Right atrium auricular region (tissue), 2 donors: ENCODE results near the gene NUMB. TPM values are rescaled to one million over a fixed set of nuclear protein-coding genes. Genes with fewer than 3 reads are reported as not detected.

Experiments used
- DNase-seq: peaks from one replicate; pipeline ENCODE4 v3.0.0-alpha.2; 2019; ENCODE audit warnings: low spot score
- H3K27ac ChIP-seq, 2 donors: fragments of 200-600 bp; sonication (generic); 1 replicate in 1 of 2; 2 replicates in 1 of 2; pipeline ENCODE4 v1.5.1; 2016 to 2019
- H3K27me3 ChIP-seq, 2 donors: fragments of 200-600 bp; sonication (generic); one replicate each; pipeline versions ENCODE4 v1.5.1 to v1.6.0; 2017 to 2019
- H3K36me3 ChIP-seq: fragments of 200-600 bp; sonication (generic); one replicate; pipeline ENCODE4 v1.5.1; 2016
- H3K4me1 ChIP-seq, 2 donors: fragments of 200-600 bp; sonication (generic); one replicate each; pipeline versions ENCODE4 v1.5.1 to v1.6.0; 2017 to 2019
- H3K4me3 ChIP-seq, 2 donors: fragments of 200-600 bp; sonication (generic); 1 replicate in 1 of 2; 2 replicates in 1 of 2; pipeline ENCODE4 v1.5.1; 2017 to 2019; ENCODE audit warnings: mild to moderate bottlenecking in 1 of 2, moderate library complexity in 1 of 2
- H3K9me3 ChIP-seq, 2 donors: fragments of 200-600 bp; sonication (generic); one replicate each; pipeline ENCODE4 v1.5.1; 2019
- CTCF ChIP-seq, 2 donors: fragments of 200-600 bp; sonication (generic); IDR thresholded peaks; one replicate each; pipeline ENCODE4 v1.5.1; 2019; ENCODE audit warnings: antibody characterized with exemption in 2 of 2
- total RNA-seq, 2 donors: library from RNA; depleted of rRNA; stranded (reverse); fragments of >200 nt; gene quantifications; one replicate each; pipeline ENCODE4 v1.1.0, GENCODE V29; 2016

NUMB gene
- total RNA-seq, 2 donors from 2014 or later: 24.6 to 31.9 TPM

- no peak overlapping the region for H3K27ac ChIP-seq
- no peaks in the 10 kb centered on the region for H3K9me3 ChIP-seq
- TF ChIP-seq CTCF (IDR thresholded peaks at IDR 0.05): no peak
- H3K27me3 ChIP-seq: peaks cover 0 to 8% of the 10 kb centered on the region in 2 donors
- H3K36me3 ChIP-seq: no peaks in the 10 kb centered on the region
- peaks cover 0 to 45% of the 10 kb centered on the region in 2 donors for H3K4me1 ChIP-seq
- no peak for DNase-seq
- H3K4me3 ChIP-seq: no peak overlapping the region
Measured at GRCh38 chr14:73232984-73233383, 225.4 kb downstream of the NUMB start.

GRCh38 chr14:73231981-73232851, 226.1 kb downstream of the NUMB start:
- H3K4me3 ChIP-seq: no peak overlapping the region
- H3K27ac ChIP-seq: no peak overlapping the region
- peak in 1 of 2 donors; percentile 18 for TF ChIP-seq CTCF (IDR thresholded peaks at IDR 0.05)
- peaks cover 0 to under 1% of the 10 kb centered on the region in 2 donors for H3K27me3 ChIP-seq
- H3K9me3 ChIP-seq: no peaks in the 10 kb centered on the region
- DNase-seq: no peak
- peaks cover 0 to 41% of the 10 kb centered on the region in 2 donors for H3K4me1 ChIP-seq
- no peaks in the 10 kb centered on the region for H3K36me3 ChIP-seq

GRCh38 chr14:73230051-73230450, 228.3 kb downstream of the NUMB start:
- Histone ChIP-seq H3K27me3 (no peaks in the 10 kb centered on the region), H3K27ac (no peak overlapping the region), H3K36me3 (no peaks in the 10 kb centered on the region), H3K9me3 (no peaks in the 10 kb centered on the region), H3K4me3 (no peak overlapping the region), H3K4me1 (peaks cover 0 to 28% of the 10 kb centered on the region in 2 donors)
- TF ChIP-seq CTCF (IDR thresholded peaks at IDR 0.05): no peak
- no peak for DNase-seq

GRCh38 chr14:73227812-73228781, 230.2 kb downstream of the NUMB start:
- no peak overlapping the region for H3K4me3 ChIP-seq

More at GRCh38 chr14:73227812-73228781, 230.2 kb downstream of the NUMB start:
- Histone ChIP-seq H3K9me3 (no peaks in the 10 kb centered on the region), H3K27me3 (no peaks in the 10 kb centered on the region), H3K36me3 (no peaks in the 10 kb centered on the region), H3K27ac (peak overlapping the region in 1 of 2 donors; percentile 26), H3K4me1 (peaks cover 0 to 31% of the 10 kb centered on the region in 2 donors)
- DNase-seq: no peak
- TF ChIP-seq CTCF (IDR thresholded peaks at IDR 0.05): no peak
